G401.6 (cell line): ENCODE results near the gene GXYLT2.
"Not testable (repeated sequence)": the region's sequence is repeated elsewhere in the genome, so short reads cannot be mapped to it uniquely, and the experiment has no call there.

Experiments used
- FAIRE-seq: peaks from 2 replicates; lab custom pipeline; 2012; peaks lifted over from hg19 to GRCh38; lab: Jason Lieb, UNC

The GXYLT2 gene

GRCh38 chr3:72892870-72893269 lies 5.0 kb downstream of the GXYLT2 start:
- FAIRE-seq, result no peak

GRCh38 chr3:72894976-72895552 lies 7.2 kb downstream of the GXYLT2 start:
- FAIRE-seq, result no peak

DNA sequence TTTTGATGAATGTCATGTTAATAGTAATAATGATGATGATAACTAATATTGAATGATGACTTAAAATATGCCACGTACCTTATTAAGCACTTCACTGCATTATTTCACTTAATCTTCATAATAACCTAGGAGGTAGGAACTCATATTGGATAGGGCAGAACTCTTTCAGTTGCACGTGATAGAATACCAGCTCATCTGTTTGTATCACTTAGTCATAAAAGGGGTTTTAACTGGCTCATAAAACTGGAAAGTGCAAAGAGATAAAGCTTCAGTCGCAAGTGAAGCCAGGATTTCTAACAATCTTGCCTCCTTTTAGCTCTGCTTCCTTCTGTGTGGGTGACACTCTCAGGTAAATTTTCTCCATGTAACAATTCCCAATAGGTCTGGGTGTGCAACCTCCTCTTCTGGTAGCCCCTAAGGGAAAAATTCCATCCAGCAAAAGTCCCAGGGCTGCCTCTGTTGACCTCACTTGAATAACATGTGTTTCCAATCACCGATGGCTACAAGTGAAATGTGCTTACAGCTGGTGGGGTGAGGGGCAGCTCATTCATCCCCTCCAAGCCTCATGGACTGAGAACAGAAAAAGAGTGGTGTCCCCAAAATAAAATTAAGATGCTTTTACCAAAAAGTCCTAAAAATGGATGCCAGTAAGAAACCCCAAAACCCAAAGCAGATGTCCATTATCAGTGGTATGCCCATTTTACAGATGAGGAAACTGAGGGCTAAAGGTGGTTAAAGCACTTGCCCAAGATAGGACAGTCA lies 9.3 kb downstream of the GXYLT2 start:
- FAIRE-seq, result no peak

- FAIRE-seq, result no peak
Measured at GRCh38 chr3:72897758-72898007, 9.8 kb downstream of the GXYLT2 start.

GRCh38 chr3:72899349-72899765 lies 11.5 kb downstream of the GXYLT2 start:
- FAIRE-seq, result no peak

DNA sequence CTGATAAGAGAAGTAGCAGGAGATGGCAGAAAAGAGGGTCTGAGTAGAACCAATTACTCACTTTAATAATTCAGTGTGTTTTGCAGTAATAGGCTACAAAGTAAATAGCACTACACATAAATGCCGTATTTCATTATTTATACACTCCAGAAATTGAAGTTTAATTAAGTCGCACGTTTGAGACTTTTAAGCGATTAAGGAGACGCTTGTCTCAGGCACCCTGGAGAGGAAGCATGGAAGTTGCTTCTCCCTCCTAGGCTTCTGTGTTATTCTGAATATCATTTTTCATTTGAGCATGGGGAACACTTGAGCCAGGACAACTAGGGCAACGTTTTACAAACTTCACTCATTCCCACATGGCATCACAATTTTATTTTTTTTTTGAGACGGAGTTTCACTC lies 12.2 kb downstream of the GXYLT2 start:
- FAIRE-seq, result no peak

DNA sequence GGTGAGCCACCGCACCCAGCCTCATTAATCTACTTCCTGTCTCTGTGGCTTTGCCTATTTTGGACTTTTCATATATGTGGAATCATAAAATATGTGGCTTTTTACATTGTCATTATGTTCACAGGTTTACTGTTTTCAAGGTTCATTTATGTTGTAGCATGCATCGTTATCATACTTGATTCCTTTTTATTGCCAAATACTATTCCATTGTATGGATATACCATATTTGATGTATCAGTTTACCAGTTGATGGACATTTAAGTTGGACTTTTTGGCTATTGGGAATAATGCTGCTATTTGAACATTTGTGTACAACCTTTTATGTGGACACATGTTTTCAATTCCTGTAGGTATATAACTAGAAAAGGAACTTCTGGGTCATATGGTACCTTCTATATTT lies 14.0 kb downstream of the GXYLT2 start:
- no peak for FAIRE-seq

GRCh38 chr3:72903004-72903403 lies 15.2 kb downstream of the GXYLT2 start:
- FAIRE-seq, result peak; percentile 41

GRCh38 chr3:72904163-72904562 lies 16.3 kb downstream of the GXYLT2 start:
- no peak for FAIRE-seq

- FAIRE-seq, result no peak
Measured at GRCh38 chr3:72906154-72906553, 18.3 kb downstream of the GXYLT2 start.

GRCh38 chr3:72907131-72907711 lies 19.4 kb downstream of the GXYLT2 start:
- FAIRE-seq, result no peak

DNA sequence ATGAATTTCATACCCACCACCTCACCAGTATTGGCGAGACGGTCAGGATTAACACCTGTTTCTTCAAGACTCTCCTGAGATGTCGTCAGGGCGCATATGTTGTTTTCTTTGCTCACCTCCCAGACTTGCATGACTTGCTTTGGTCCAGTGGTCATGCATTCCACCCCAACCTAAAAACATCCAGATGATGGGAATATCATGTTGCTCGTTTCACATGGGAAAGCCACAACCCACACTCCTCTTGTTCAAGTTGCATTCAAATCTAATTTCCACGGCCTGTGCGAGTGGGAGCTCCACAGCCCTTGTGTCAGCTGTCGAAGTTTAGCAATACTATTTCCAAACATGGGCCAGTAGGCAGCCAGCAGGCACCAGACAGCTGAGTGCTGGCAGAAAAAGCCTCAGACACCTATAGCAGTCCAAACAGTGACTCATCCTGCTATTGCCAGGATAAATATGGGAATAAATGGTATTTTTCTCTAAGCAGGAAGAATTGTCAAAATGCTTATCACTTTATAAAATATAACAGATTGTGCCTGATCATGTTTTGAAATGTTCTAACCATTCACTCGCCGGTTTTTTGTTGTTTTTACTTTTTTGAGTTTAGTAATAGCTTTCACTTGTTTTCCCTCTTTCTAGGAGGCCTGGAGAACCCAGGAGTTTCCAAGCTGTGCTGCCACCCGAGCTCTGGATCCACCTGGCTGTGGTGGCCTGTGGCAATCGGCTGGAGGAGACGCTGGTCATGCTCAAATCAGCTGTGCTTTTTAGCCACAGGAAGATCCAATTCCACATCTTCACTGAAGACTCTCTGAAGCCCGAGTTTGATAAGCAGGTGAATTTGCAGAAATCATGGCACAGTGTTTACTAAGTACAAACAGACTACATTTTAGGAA lies 20.1 kb downstream of the GXYLT2 start:
- no peak for FAIRE-seq

GRCh38 chr3:72909591-72909990 lies 21.7 kb downstream of the GXYLT2 start:
- FAIRE-seq, result no peak

GRCh38 chr3:72912532-72912931 lies 24.7 kb downstream of the GXYLT2 start:
- no peak for FAIRE-seq

GRCh38 chr3:72914383-72914782 lies 26.5 kb downstream of the GXYLT2 start:
- FAIRE-seq, result no peak

- FAIRE-seq, result no peak
Measured at GRCh38 chr3:72916250-72916649, 28.4 kb downstream of the GXYLT2 start.

DNA sequence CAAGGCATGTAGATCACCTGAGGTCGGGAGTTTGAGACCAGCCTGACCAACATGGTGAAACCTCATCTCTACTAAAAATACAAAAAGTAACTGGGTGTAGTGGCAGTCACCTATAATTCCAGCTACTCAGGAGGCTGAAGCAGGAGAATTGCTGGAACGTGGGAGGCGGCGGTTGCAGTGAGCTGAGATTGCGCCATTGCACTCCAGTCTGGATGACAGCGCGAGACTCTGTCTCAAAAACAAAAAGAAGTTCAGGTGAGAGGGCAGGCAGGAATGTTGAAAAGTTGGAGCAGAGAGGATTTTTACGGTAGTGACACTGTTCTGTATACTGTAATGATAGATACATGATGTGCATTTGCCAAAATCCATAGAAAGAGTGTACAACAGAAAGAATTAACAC lies 31.7 kb downstream of the GXYLT2 start:
- FAIRE-seq, result no peak

DNA sequence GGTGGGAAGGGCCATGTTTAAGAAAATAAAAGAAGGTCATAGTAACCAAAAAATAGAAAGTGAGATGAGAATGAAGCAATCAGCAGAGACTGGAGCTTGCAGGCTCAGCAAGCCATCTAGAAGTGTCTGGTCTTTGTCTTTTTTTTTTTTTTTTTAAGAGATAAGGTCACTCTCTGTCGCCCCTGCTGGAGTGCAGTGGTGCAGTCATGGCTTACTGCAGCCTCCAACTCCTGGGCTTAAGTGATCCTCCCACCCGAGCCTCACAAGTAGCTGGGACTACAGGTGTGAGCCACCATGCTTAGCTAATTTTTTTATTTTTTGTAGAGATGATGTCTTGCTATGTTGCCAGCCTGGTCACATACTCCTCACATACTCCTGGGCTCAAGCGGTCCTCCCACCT lies 36.2 kb downstream of the GXYLT2 start:
- FAIRE-seq, result no peak

DNA sequence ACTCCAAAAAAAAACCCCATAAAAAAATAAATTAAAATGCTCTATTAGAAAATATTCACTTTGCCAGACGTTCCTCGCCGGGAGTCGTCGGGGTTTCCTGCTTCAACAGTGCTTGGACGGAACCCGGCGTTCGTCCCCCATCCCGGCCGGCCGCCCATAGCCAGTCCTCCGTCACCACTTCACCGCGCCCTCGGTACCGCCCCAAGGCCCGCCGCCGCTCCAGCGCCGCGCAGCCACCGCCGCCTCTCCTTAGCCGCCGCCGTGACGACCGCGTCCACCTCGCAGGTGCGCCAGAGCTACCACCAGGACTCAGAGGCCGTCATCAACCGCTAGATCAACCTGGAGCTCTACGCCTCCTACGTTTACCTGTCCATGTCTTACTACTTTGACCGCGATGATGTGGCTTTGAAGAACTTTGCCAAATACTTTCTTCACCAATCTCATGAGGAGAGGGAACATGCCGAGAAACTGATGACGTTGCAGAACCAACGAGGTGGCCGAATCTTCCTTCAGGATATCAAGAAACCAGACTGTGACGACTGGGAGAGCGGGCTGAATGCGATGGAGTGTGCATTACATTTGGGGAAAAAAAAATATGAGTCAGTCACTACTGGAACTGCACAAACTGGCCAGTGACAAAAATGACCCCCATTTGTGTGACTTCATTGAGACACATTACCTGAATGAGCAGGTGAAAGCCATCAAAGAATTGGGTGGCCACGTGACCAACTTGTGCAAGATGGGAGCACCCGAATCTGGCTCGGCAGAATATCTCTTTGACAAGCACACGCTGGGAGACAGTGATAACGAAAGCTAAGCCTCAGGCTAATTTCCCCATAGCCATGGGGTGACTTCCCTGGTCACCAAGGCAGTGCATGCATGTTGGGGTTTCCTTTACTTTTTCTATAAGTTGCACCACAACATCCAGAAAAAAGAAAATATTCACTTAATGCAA lies 41.2 kb downstream of the GXYLT2 start:
- FAIRE-seq, result not testable (repeated sequence)

GRCh38 chr3:72930754-72931153 lies 42.9 kb downstream of the GXYLT2 start:
- no peak for FAIRE-seq

DNA sequence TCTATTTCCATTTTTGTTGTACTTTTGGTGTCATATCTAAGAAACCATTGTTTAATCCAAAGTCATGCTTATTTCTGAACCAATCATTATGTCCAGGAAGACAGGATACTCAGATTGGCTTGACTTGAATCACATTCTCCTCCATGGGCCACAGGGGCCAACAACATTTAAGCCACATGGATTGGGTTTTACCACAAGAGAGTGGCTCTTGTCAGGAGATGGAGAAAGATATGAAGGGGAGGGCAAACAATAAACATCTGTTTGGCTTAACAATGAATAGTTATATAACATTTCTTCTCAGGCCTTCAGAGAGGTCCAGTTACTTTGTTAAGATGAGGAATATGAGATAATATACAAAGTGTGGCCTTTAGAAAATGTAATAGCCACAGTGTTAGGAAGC lies 44.6 kb downstream of the GXYLT2 start:
- no peak for FAIRE-seq
